GM12878 (cell line): ENCODE measurements around the gene GAS2L3. TPM values are rescaled to one million over a fixed set of nuclear protein-coding genes. Genes with fewer than 3 reads are reported as not detected.
A peak's percentile ranks its signal among the peaks of the same experiment; 100 is the strongest.

Experiments
- ATAC-seq: fragments of 200-7000 bp; cut with Tn5 transposase; 3 replicates; pipeline ENCODE4 v1.9.1; 2020; ENCODE audit warnings: mild to moderate bottlenecking, moderate library complexity
- Bru-seq: library from RNA; stranded (reverse); fragments of 400-500 nt; gene quantifications from one replicate; lab custom pipeline; 2021; lab: Mats Ljungman, UMichigan
- BruChase-seq, 2 experiments: library from RNA; stranded (reverse); fragments of 400-500 nt; gene quantifications; one replicate each; lab custom pipeline; 2021; lab: Mats Ljungman, UMichigan
- BruUV-seq: library from RNA; stranded (reverse); fragments of 400-500 nt; replicated peaks from 2 replicates; lab custom pipeline; 2021; lab: Mats Ljungman, UMichigan
- CTCF ChIA-PET: fragments of 300-600 bp; sonication (Branson Sonifier 250); formaldehyde crosslinking; extraction: SDS; loops from one replicate; lab custom pipeline; 2021; ENCODE audit warnings: inconsistent platforms; lab: Yijun Ruan, JAX
- POLR2A ChIA-PET: fragments of 350-600 bp; formaldehyde crosslinking; extraction: SDS; loops from one replicate; lab custom pipeline; 2021; ENCODE audit warnings: inconsistent platforms; lab: Charles Lee
- RAD21 ChIA-PET: fragments of 300-600 bp; sonication (Branson Sonifier 250); formaldehyde crosslinking; loops from one replicate; lab custom pipeline; 2023; ENCODE audit warnings: antibody characterized with exemption; ENCODE audit not compliant: unreplicated experiment; lab: Charles Lee
- SMC1A ChIA-PET: fragments of 300-600 bp; sonication (Branson Sonifier 250); formaldehyde crosslinking; loops from one replicate; lab custom pipeline; 2023; ENCODE audit not compliant: unreplicated experiment, uncharacterized antibody; lab: Charles Lee
- DNase-seq: peaks from one replicate; pipeline ENCODE4 v3.0.0-alpha.2; 2011; ENCODE audit warnings: low read depth, low spot score
- FAIRE-seq: peaks from 3 replicates; lab custom pipeline; 2011; peaks lifted over from hg19 to GRCh38; lab: Jason Lieb, UNC
- H2AFZ ChIP-seq: 2 replicates; pipeline ENCODE4 v1.6.0; 2011; ENCODE audit warnings: low read depth, low read length, control low read depth; ENCODE audit not compliant: control insufficient read depth
- H3K27ac ChIP-seq: 2 replicates; pipeline ENCODE4 v1.5.1; 2011; ENCODE audit warnings: control low read depth; ENCODE audit not compliant: control insufficient read depth, insufficient read depth
- H3K27me3 ChIP-seq, 2 experiments: replicated peaks in 1 of 2; 2 replicates each; pipeline versions ENCODE4 v1.6.0 to v1.6.1; 2011; ENCODE audit warnings: low read length in 1 of 2; ENCODE audit not compliant: control insufficient read depth in 2 of 2, insufficient read depth in 2 of 2
- H3K36me3 ChIP-seq, 2 experiments: 2 replicates each; pipeline ENCODE4 v1.5.1; 2011; ENCODE audit warnings: low read length in 1 of 2; ENCODE audit not compliant: control insufficient read depth in 2 of 2, insufficient read depth in 2 of 2
- H3K4me1 ChIP-seq: 2 replicates; pipeline ENCODE4 v1.6.1; 2011; ENCODE audit warnings: mild to moderate bottlenecking, low read length, moderate library complexity, mixed read lengths; ENCODE audit not compliant: control insufficient read depth, insufficient read depth
- H3K4me2 ChIP-seq: 2 replicates; pipeline ENCODE4 v1.6.0; 2011; ENCODE audit warnings: control low read depth; ENCODE audit not compliant: control insufficient read depth, insufficient read depth
- H3K4me3 ChIP-seq: fragments of 200-600 bp; sonication (generic); 2 replicates; pipeline ENCODE4 v1.5.1; 2016
- H3K79me2 ChIP-seq: 2 replicates; pipeline ENCODE4 v1.6.0; 2011; ENCODE audit warnings: low read length; ENCODE audit not compliant: control insufficient read depth, insufficient read depth
- H3K9ac ChIP-seq: 2 replicates; pipeline ENCODE4 v1.8.0; 2011; ENCODE audit warnings: low read length, control low read depth, mixed read lengths; ENCODE audit not compliant: control insufficient read depth, insufficient read depth
- H3K9me3 ChIP-seq: replicated peaks from 3 replicates; pipeline ENCODE4 v1.5.1; 2011; ENCODE audit warnings: mild to moderate bottlenecking, low read length; ENCODE audit not compliant: control insufficient read depth, insufficient read depth
- H4K20me1 ChIP-seq: 2 replicates; pipeline ENCODE4 v1.6.0; 2011; ENCODE audit not compliant: control insufficient read depth, insufficient read depth
- BCL11A ChIP-seq: IDR thresholded peaks from 2 replicates; pipeline ENCODE4 v1.6.1; 2011; ENCODE audit warnings: low read depth, low read length
- CBX3 ChIP-seq: fragments of 200-600 bp; sonication (generic); IDR thresholded peaks from 2 replicates; pipeline ENCODE4 v1.6.1; 2016; ENCODE audit warnings: low read depth, borderline replicate concordance
- CBX5 ChIP-seq: sonication (generic); IDR thresholded peaks from 2 replicates; pipeline ENCODE4 v1.6.1; 2016; ENCODE audit warnings: low read depth, moderate library complexity, mild to moderate bottlenecking, inconsistent platforms
- EP300 ChIP-seq, 2 experiments: fragments of 150-350 bp in 1 of 2; IDR thresholded peaks; 2 replicates each; pipeline ENCODE4 v1.6.1; 2011 to 2012; ENCODE audit warnings: low read depth in 2 of 2, low read length in 2 of 2, borderline replicate concordance in 1 of 2, improper control_type of control experiment in 1 of 2, inconsistent platforms in 1 of 2; ENCODE audit not compliant: control insufficient read depth in 1 of 2
- HDGF ChIP-seq: fragments of 450-650 bp; IDR thresholded peaks from 2 replicates; pipeline ENCODE4 v1.6.1; 2016; ENCODE audit warnings: antibody characterized with exemption
- MEF2B ChIP-seq: fragments of 450-650 bp; IDR thresholded peaks from 2 replicates; pipeline ENCODE4 v1.6.1; 2018; ENCODE audit warnings: mild to moderate bottlenecking, moderate library complexity; ENCODE audit not compliant: partially characterized antibody, poor library complexity, severe bottlenecking
- MYB ChIP-seq: fragments of 150-350 bp; IDR thresholded peaks from 2 replicates; pipeline ENCODE4 v1.6.1; 2014; ENCODE audit warnings: mild to moderate bottlenecking, low read depth, low read length, borderline replicate concordance
- PML ChIP-seq: IDR thresholded peaks from 2 replicates; pipeline ENCODE4 v1.6.1; 2012; ENCODE audit warnings: low read length, inconsistent platforms
- SP1 ChIP-seq: IDR thresholded peaks from one replicate; pipeline ENCODE4 v1.6.1; 2011; ENCODE audit warnings: low read depth, low read length
- ZBED1 ChIP-seq: IDR thresholded peaks from 2 replicates; pipeline ENCODE4 v1.6.1; 2016; ENCODE audit warnings: borderline replicate concordance
- ZNF622 ChIP-seq: fragments of 450-650 bp; IDR thresholded peaks from 2 replicates; pipeline ENCODE4 v1.6.1; 2017; ENCODE audit warnings: mild to moderate bottlenecking, inconsistent platforms
- WGBS: methylation state at CpG from one replicate; pipeline ENCODE4 v1.1.6; 2016; ENCODE audit warnings: low lambda C conversion rate; ENCODE audit not compliant: insufficient replicate concordance, insufficient coverage; ENCODE audit errors: missing lambda C conversion rate; 5-methylcytosine and 5-hydroxymethylcytosine counted together
- in situ Hi-C: fragments of 300-500 bp; cut with MboI; formaldehyde crosslinking; loops from 9 replicates; pipeline ENCODE4 v1.14.3; 2018; ENCODE audit warnings: mixed read lengths
- intact Hi-C: fragments of 100-400 bp; cut with micrococcal nuclease; formaldehyde crosslinking; loops from one replicate; pipeline ENCODE4 v1.14.2; 2022; ENCODE audit not compliant: unreplicated experiment
- long read RNA-seq, 2 experiments: library from polyadenylated mRNA; unstranded; transcript quantifications; one replicate each; pipeline ENCODE4 v2.0.0, GENCODE V29; 2019 to 2020
- polyA minus RNA-seq, 3 experiments: library from RNA; depleted of rRNA, polyadenylated mRNA; stranded (reverse); fragments of >200 nt; gene quantifications; 2 replicates each; pipeline ENCODE4 v1.2.3, GENCODE V29; 2011
- polyA plus RNA-seq, 11 experiments: library from polyadenylated mRNA; depleted of rRNA in 4 of 11; unstranded in 6 of 11; stranded (reverse) in 5 of 11; fragments of >200 nt; fragmentation: Nextera tagmentation in 4 of 11; fragmentation: Illumina TruSeq in 1 of 11; extraction: Ambion mirVana in 4 of 11; extraction: Trizol in 1 of 11; gene quantifications; 1 replicate in 1 of 11; 2 replicates in 10 of 11; pipeline versions ENCODE4 v1.2.1 to v1.2.3, GENCODE V29; 2011 to 2016; ENCODE audit warnings: inconsistent platforms in 2 of 11, missing spikeins in 2 of 11, low read depth in 1 of 11
- total RNA-seq, 4 experiments: library from RNA; depleted of rRNA in 3 of 4; stranded (reverse); fragments of >200 nt in 3 of 4; fragmentation: Illumina TruSeq in 1 of 4; extraction: Trizol in 1 of 4; gene quantifications; 2 replicates each; pipeline versions ENCODE4 v1.2.1 to v1.2.3, GENCODE V29; 2013 to 2021
- TF ChIP-seq, protein P1 (sequence below): IDR thresholded peaks from 2 replicates; pipeline ENCODE4 v1.6.1; 2011; ENCODE audit warnings: mild to moderate bottlenecking, low read depth, low read length, moderate library complexity; ENCODE audit not compliant: insufficient replicate concordance
- TF ChIP-seq, protein P2 (sequence below): fragments of 450-650 bp; IDR thresholded peaks from 2 replicates; pipeline ENCODE4 v1.6.1; 2016; ENCODE audit warnings: mild to moderate bottlenecking
- TF ChIP-seq, protein P3 (sequence below): fragments of 450-650 bp; conservative IDR thresholded peaks from 2 replicates; pipeline ENCODE4 v1.6.1; 2017; ENCODE audit warnings: mild to moderate bottlenecking, moderate library complexity

GAS2L3 gene
- 41.0 and 45.5 TPM in 2 replicates for total RNA-seq (2013; cell fraction: nucleolus; rRNA removed)
- total RNA-seq (2014; rRNA removed), result 2.7 and 3.3 TPM in 2 replicates
- total RNA-seq (2014; rRNA removed; fragmentation: Illumina TruSeq; extraction: Trizol), result 3.0 and 4.4 TPM in 2 replicates
- total RNA-seq (2021), result 2.5 and 2.6 TPM in 2 replicates
- polyA plus RNA-seq (2011; ENCODE audit: low read depth), result 0.77 TPM
- 6.6 and 9.1 TPM in 2 replicates for polyA plus RNA-seq (2011; rRNA removed)
- polyA plus RNA-seq (2011; cell fraction: cytosol; rRNA removed), result 1.4 and 2.2 TPM in 2 replicates
- 11.2 TPM in 2 replicates for polyA plus RNA-seq (2011; cell fraction: nucleus; rRNA removed)
- 0.80 and 1.9 TPM in 2 replicates for polyA plus RNA-seq (2012)
- 2.3 and 2.4 TPM in 2 replicates for polyA plus RNA-seq (2014; fragmentation: Illumina TruSeq; extraction: Trizol)
- polyA plus RNA-seq (2014; fragmentation: Nextera tagmentation; extraction: Ambion mirVana), result under 1 TPM; 0.46 to 0.63 TPM
- 0.75 and 1.5 TPM in 2 replicates for polyA plus RNA-seq (2014; rRNA removed)
- 1 to 10 TPM; 1.7 to 2.6 TPM for polyA plus RNA-seq (2016; fragmentation: Nextera tagmentation; extraction: Ambion mirVana)
- polyA minus RNA-seq (2011; rRNA and poly(A)+ RNA removed), result 5.4 and 7.4 TPM in 2 replicates
- 2.1 and 7.4 TPM in 2 replicates for polyA minus RNA-seq (2011; cell fraction: cytosol; rRNA and poly(A)+ RNA removed)
- 12.0 and 16.5 TPM in 2 replicates for polyA minus RNA-seq (2011; cell fraction: nucleus; rRNA and poly(A)+ RNA removed)
- percentile 65 among the genes with signal in this experiment for Bru-seq, nascent RNA
- percentile 56 among the genes with signal in this experiment for BruChase-seq, experiment 1, labeled RNA remaining after a 6-hour chase
- BruChase-seq, experiment 2, labeled RNA remaining after a 2-hour chase, result percentile 63 among the genes with signal in this experiment
- long read RNA-seq, experiment 1, partial matches to known transcripts, result 0 of 2 reads
- long read RNA-seq, experiment 1, other reads (novel, unspliced or antisense), result 1 of 2 reads
- long read RNA-seq, experiment 2, partial matches to known transcripts, result 0 of 7 reads
- long read RNA-seq, experiment 2, other reads (novel, unspliced or antisense), result 3 of 7 reads

DNA sequence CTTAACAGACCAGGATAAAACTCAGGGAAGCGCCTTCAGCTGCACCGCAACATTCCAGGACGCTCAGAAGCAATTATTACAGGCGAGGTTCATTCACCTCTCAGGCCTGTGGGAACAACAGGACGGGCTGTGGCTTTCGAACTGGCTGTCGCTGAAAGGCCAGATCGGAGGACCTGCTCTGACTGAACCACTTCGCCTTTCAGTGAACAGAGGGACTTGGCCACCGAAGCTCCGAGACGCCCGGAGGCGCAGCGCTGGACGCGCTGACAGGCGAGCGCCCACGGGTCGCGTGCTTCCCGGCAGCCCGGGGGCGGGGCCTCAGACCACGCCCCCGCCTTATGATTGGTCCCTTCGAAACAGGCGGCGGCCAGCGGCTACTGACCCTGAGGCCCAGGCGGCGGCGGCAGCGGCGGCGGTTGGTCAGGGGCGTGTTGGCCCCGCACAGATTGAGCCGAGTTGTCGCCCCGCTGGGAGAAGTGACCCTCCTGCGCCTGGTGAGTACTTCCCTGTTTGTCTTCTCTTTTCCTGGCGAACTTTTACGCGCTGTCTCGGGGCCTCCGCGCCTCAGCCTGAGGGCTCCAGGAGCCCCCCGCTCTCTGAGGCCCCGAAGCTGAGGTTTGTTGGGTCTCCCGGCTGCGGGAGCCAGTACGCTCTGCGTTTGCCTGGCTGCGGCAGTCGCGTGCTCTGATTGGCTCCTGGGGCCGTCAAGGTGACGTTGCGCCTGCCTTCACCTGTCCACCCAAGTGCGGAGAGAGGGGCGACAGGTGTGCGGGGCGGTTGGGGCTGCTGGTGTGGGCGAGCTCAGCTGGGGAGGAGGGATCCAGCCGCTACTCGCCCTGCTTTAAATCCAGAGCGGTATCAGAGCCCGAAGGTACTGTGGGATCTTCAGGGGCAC, at the start of gene GAS2L3:
TSS of gene GAS2L3 (plus strand) at position 393 of the 895 bp plus-strand sequence. CDS start 21,221 bp downstream, outside the sequence.
- in situ Hi-C loops (no loop called here), intact Hi-C loops (no loop called here)
- Histone ChIP-seq H3K79me2 (no peaks in the 10 kb centered on the region; the same call in 1 of the 2 replicates), H3K27ac (peak within 1 kb of the TSS; percentile 50), H3K27me3 (no peaks in the 10 kb centered on the region), H3K36me3 (no peaks in the 10 kb centered on the region), H2AFZ (peak within 1 kb of the TSS; percentile 95), H3K4me1 (peaks cover 12% of the 10 kb centered on the region), H3K9me3 (no peaks in the 10 kb centered on the region), H3K4me2 (peak within 1 kb of the TSS; percentile 97), H3K9ac (peak within 1 kb of the TSS; percentile 74), H3K4me3 (peak within 1 kb of the TSS; percentile 87), H4K20me1 (no peaks in the 10 kb centered on the region)
- FAIRE-seq (no peak), DNase-seq (no peak), ATAC-seq (peak; percentile 98)
- SMC1A ChIA-PET, result interaction anchor here (0.6 kb wide), 1 partner anchor 33 kb away, joined by 3 read pairs; no protein-coding TSS in a partner anchor
- POLR2A ChIA-PET, result interaction anchor here (0.6 to 1.0 kb wide), 3 partner anchors 241 to 706 kb away, joined by 3 to 7 read pairs (median 4); partner anchors contain the start of gene ACTR6
- 6% methylated on average over 70 of the region's 70 CpGs for WGBS
- CTCF ChIA-PET, result no interaction called here
- no TSS peak for BruUV-seq
- RAD21 ChIA-PET, result interaction anchor here (1.2 kb wide), 1 partner anchor 98 kb away, joined by 3 read pairs; no protein-coding TSS in a partner anchor
- TF ChIP-seq ZNF622, result no peak
- TF ChIP-seq MYB, result no peak
- peak; percentile 79 for TF ChIP-seq SP1
- TF ChIP-seq, protein P1, sequence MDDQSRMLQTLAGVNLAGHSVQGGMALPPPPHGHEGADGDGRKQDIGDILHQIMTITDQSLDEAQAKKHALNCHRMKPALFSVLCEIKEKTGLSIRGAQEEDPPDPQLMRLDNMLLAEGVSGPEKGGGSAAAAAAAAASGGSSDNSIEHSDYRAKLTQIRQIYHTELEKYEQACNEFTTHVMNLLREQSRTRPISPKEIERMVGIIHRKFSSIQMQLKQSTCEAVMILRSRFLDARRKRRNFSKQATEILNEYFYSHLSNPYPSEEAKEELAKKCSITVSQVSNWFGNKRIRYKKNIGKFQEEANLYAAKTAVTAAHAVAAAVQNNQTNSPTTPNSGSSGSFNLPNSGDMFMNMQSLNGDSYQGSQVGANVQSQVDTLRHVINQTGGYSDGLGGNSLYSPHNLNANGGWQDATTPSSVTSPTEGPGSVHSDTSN, result peak; percentile 87
- TF ChIP-seq HDGF, result no peak
- no peak for TF ChIP-seq PML
- no peak for TF ChIP-seq CBX5
- TF ChIP-seq EP300 (IDR thresholded peaks at IDR 0.05; ENCODE audit: borderline replicate concordance in 1 of 2, control insufficient read depth in 1 of 2, low read depth in 2 of 2, low read length in 2 of 2), result 0 out of 4 replicates have a peak, but pooled peaks of 1 of the 2 experiments have one; percentile 17
- TF ChIP-seq MEF2B, result no peak
- TF ChIP-seq ZBED1, result no peak
- TF ChIP-seq, protein P2, sequence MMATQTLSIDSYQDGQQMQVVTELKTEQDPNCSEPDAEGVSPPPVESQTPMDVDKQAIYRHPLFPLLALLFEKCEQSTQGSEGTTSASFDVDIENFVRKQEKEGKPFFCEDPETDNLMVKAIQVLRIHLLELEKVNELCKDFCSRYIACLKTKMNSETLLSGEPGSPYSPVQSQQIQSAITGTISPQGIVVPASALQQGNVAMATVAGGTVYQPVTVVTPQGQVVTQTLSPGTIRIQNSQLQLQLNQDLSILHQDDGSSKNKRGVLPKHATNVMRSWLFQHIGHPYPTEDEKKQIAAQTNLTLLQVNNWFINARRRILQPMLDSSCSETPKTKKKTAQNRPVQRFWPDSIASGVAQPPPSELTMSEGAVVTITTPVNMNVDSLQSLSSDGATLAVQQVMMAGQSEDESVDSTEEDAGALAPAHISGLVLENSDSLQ, result peak; percentile 95
- TF ChIP-seq BCL11A, result no peak
- TF ChIP-seq CBX3, result no peak
- TF ChIP-seq, protein P3, sequence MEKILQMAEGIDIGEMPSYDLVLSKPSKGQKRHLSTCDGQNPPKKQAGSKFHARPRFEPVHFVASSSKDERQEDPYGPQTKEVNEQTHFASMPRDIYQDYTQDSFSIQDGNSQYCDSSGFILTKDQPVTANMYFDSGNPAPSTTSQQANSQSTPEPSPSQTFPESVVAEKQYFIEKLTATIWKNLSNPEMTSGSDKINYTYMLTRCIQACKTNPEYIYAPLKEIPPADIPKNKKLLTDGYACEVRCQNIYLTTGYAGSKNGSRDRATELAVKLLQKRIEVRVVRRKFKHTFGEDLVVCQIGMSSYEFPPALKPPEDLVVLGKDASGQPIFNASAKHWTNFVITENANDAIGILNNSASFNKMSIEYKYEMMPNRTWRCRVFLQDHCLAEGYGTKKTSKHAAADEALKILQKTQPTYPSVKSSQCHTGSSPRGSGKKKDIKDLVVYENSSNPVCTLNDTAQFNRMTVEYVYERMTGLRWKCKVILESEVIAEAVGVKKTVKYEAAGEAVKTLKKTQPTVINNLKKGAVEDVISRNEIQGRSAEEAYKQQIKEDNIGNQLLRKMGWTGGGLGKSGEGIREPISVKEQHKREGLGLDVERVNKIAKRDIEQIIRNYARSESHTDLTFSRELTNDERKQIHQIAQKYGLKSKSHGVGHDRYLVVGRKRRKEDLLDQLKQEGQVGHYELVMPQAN, result peak; percentile 57; the same call in 1 of the 2 replicates
